ENCODE measurements around the gene GNA15.
A peak's percentile ranks its signal among the peaks of the same experiment; 100 is the strongest.

Gene GNA15

DNA sequence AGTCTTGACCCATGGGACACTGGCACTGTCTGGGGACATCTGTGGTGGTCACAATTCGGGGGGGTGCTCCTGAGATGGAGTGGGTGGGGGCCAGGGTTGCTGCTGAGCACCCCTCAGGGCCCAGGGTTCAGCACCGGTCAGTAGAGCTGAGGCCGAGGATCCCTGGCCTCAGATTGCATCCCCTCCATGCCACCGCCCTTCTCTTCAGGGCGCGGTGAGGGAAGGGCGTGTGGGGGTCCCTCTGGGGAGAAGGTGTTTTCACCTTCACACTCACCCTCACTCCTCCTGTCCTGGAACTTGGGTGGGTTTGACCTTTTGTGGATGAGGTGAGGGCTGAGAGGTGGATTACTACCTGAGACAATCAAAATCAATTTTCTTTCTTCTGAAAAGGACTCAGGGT lies 28.2 kb upstream of the GNA15 start:
- DNase-seq, result no peak

GRCh38 chr19:3108775-3109174 lies 27.1 kb upstream of the GNA15 start:
- peak; percentile 19 for DNase-seq

DNA sequence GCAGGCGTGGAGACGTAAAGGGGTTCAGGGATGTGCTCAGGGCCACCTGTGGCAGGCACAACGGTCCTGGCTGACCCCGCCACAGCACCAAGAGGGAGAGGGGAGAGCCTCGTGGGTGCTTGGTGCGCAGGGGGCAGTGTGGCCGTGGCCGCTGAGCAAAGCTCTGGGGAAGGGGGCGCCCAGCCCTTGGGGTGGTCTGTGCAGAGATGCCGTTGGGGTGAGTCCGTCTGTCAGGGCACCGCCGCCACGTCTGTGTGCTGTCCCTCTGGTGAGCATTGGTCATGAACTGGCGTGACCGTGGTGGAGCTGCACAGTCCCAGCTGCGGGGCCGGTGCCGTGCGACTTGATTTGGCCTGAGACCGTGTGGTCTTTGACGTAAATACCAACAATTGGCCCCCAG lies 26.3 kb upstream of the GNA15 start:
- no peak for DNase-seq

DNA sequence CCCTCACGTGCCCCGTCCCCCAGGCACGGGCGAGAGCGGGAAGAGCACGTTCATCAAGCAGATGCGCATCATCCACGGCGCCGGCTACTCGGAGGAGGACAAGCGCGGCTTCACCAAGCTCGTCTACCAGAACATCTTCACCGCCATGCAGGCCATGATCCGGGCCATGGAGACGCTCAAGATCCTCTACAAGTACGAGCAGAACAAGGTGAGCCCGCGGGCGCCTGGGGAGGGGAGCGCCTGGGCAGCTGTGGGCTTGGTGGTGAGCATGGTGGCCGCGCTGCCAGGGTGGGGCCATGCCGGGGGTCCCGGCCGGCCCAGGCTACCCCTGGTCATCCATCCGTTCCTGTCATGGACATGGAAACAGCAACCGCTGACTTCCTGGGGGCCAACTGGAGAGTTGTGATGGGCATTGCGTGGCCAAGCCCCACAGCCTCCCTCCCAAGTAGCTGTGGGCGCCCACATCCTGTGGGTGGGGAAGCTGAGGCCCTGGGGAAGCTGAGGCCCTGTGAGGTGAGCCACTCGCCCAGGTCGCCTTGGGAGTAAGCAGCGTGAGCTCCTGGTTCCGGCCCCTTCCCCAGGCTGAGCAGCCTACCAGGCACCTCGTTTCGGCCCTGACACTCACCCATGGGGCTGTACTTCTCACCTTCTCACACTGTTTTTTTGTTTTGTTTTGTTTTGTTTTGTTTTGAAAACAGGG lies 25.6 kb upstream of the GNA15 start:
- DNase-seq, result no peak

DNA sequence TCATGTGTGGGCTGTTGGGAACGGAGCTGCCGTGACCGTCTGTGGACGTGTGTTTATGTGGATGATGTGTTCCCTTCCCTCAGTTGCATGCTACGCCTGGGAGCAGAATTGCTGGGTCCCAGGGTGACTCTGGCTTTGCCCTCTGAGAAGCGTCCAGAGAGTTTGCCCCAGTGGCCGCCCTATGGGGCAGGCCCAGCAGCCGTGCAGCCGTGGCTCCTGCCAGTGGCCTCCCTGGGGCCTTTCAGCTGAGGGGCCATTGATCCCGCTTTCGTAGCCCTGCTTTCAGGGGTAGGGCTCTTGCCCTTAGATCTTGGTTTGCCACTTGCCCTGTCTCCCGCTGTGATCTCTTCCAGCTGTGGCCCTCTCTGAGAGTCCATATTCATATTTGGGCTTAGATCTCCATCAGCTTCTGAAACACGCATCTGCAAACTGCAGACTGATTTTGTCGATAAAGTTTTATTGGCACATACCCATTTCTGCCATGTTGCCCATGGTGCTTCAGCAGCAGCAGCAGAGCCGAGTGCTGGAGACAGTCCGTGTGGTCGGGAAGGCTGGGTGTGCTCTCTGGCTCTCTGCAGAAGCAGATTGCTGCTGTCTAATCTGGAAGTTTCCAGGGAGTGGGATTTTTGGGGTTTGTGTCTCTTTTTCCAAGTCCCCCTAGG lies 24.1 kb upstream of the GNA15 start:
- DNase-seq, result no peak

DNA sequence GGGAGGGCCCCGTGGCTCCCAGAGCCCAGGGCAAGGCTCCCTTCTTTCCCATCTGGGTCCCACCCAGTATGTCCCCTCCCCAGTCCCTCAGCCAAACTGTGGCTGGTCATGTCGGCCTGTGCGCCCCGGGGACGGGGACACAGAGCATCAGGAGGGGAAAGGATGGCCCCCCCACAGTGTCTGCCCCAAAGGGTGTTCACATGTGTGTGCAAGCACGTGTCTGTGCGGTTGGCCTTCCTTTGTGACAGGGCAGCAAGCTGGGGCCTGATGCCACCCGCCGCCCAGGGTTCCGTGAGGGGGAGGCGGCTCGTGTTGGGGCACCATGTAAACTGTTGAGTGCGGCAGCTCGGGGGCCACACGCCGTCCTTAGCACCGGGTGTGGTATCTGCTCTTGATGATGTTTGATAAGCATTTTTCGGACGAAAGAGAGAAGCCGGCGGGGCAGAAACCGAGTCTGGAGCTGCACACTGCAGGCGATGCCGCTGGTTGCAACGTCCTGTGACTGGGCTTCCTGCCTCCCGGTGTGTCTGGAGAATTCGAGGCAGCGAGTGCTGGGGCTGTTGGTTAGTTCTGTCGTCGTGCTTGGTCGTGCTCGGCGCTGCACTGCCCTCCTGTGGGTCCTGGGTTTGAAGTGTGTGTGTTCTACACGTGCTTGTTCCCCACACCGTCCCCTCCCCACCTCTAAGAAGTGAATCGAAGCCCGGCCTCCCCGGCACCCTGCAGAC lies 23.3 kb upstream of the GNA15 start:
- DNase-seq, result no peak

DNA sequence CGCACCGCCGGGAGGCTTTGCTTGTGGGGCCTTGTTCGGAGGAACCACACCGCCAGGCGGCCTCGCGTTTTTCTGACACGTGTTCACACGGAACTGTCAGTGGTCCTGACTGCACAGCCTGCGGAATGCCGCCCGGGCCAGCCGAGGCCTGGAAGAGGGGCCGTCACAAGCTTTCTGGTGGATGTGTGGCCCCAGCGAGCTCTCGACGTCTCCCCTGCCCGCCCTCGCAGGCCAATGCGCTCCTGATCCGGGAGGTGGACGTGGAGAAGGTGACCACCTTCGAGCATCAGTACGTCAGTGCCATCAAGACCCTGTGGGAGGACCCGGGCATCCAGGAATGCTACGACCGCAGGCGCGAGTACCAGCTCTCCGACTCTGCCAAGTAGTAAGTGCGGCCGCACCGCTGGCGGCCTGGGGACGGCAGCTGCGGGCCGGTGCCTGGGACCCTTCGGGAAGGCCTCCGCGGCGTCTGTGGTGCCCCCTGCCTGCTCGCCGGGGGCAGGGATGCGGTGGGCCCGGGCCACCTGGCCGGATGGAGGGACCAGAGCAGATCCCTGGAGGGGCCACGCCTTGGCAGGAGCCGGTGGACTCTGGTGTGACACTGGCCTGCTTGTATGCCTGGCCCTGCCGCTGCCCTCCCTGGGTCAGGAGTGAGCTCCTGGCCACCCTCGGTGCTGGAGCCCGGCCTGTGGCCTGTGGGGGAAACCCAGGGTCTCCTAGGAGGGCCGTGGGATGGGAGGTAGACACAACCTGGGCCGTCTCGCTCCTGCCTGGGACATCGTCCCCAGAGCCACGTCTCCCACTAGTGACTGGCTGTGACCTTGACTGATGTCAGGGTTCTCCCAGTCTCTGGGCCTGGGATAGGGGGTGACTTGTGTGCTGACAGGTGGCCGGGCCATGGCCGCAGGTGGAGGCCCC lies 22.5 kb upstream of the GNA15 start:
- no peak for DNase-seq

GRCh38 chr19:3114018-3114726 lies 21.7 kb upstream of the GNA15 start:
- DNase-seq, result no peak

DNA sequence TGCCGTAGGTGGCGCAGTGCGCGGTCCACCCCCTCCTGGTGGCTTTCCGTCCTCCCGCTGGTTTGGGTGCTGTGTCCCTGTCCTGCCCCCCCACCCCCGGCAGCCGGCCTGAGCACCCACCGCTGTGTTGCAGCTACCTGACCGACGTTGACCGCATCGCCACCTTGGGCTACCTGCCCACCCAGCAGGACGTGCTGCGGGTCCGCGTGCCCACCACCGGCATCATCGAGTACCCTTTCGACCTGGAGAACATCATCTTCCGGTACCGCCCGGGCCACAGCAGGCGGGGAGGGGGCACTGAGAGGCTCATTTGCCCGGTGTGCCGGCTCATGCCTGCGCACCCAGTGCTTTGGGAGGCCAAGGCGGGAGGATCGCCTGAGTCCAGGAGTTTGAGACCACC lies 21.0 kb upstream of the GNA15 start:
- DNase-seq, result no peak

GRCh38 chr19:3115411-3115810 lies 20.4 kb upstream of the GNA15 start:
- no peak for DNase-seq

- DNase-seq, result no peak
These were observed 19.8 kb upstream of the GNA15 start for GRCh38 chr19:3115916-3116602.

- no peak for DNase-seq
These were observed 19.2 kb upstream of the GNA15 start for GRCh38 chr19:3116621-3117020.

DNA sequence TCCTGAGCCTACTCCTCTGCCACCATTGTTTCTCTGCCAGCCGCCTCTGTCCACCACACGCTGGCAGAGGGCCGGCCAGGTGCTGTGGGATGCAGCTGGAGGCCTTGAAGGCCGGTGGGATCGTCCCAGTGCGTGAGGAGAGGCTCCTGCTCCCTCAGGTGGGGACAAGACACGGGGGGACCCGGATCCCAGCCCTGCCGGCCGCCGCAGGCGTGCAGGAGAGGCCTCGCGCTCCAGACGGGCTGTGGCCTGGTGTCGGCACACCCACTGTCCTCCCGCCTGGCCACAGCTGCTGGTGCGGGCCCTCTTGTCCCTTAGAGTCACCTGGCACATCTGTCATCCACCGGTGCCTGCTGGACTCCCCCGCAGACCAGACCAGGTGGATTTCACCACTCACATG lies 18.1 kb upstream of the GNA15 start:
- no peak for DNase-seq

DNA sequence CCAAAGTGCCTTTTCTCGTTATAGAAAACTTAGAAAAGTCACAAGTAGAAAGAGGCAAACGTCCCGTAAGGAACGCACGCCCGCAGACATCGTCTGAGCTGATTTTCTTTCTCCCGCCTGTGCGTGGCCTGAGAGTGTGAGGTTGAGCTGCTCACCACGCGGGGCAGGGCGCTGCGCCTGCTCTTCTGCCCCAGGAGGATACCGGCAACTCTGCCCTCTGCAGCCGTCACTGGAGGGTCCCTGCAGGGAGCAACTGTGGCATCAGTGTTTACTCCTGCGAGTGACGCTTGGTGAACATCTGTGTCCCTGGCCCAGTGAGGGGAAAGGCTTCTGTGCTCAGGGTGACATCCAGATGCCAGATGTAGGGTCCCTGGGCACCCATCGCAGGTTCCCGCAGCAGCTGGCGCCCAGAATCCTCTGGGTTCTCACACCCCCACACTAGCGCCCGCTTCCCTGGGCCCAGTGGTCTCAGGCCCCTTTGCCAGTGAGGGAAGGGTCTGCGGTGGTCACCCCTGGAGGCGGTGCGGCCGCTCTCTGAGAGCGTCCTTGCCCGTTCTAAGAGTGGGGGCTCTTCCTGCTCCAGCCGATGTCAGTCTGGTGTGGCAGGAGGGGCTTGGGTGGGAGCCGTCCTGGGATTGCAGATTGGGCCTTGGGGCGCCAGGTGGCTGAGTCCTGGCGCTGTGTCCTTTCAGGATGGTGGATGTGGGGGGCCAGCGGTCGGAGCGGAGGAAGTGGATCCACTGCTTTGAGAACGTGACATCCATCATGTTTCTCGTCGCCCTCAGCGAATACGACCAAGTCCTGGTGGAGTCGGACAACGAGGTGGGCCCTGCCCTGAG lies 17.4 kb upstream of the GNA15 start:
- no peak for DNase-seq

DNA sequence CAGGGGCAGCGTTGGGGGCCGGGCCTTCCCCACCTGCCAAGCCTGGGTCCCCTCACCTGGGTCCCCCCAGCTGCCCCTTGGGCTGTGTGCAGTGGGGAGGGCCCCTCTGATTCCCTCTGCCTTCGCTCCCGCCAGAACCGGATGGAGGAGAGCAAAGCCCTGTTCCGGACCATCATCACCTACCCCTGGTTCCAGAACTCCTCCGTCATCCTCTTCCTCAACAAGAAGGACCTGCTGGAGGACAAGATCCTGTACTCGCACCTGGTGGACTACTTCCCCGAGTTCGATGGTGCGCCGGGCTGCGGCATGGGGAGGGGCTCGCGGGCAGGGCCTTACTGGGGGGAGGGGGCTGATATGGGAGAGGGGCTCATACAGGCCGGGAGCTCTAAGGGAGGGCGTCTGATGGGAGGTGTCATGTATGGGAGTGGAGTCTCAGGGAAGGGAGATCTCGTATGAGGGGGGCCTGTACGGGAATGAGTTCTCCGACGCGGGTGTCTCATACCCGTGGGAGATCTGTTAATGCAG lies 16.7 kb upstream of the GNA15 start:
- DNase-seq, result no peak

DNA sequence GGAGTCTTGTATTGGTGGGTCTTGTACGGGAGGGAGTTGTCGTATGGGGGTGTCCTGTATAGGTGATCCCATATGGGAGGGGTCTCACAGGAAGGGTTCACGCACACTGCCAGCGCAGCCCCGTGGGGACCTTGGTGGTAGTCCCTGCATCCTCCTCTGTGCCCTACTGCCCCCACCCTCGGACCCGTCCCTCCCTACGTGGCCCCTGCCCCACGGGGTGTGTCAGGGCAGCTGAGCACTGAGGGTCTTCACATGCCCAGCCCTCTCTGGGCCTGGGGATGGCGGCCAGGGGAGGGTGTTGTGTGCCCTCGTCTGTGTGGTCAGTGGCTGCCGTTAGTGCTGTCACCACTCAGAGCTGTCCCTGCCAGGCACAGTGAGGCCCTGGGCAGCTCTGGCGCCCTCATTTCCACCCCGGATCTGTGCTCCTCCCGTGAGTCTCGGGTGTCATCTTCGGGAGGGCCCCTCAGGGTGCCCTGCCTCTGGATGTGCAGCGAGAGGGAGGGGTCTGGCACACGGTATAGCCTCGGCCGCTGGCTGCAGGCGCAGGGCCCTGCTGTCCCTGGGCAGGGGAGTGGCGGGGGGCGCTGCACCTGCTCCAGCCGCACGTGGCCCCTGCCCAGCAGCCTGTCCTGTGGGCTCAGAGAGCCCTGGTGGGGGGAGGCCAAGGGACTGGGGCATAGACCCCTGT lies 16.0 kb upstream of the GNA15 start:
- no peak for DNase-seq

- DNase-seq, result no peak
These were observed 15.1 kb upstream of the GNA15 start for GRCh38 chr19:3120611-3121276.

DNA sequence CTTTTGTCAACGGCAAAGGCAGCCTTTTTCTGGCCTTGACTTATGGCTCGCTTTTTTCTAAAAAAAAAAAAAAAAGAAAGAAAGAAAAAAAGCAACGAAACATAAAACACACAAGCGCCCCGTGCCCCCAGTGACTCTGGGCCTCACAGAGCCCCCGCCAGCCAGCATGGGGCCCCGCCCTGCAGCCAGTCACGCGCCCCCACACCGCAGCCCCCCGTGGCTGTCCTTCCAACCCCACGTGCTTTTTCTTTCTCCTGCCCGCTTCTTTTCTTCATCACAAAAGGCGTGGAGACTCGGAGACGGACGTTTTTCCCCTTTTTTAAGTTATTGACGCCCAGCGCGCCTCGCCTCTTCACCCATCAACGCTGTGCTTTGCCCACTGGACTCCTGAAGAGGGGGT lies 14.4 kb upstream of the GNA15 start:
- no peak for DNase-seq

GRCh38 chr19:3121821-3122511 lies 13.9 kb upstream of the GNA15 start:
- no peak for DNase-seq
